ENCODE results near the gene RPL13A.
"Not testable (repeated sequence)": the region's sequence is repeated elsewhere in the genome, so short reads cannot be mapped to it uniquely, and the experiment has no call there.

GRCh38 chr19:49473501-49473867, 13.9 kb upstream of the RPL13A start:
- TF ChIP-seq CTCF, POLR2A (IDR thresholded peaks at IDR 0.05): not testable (repeated sequence)
